ELF-1 (cell line): ENCODE measurements around the gene SEZ6L2.
"Not testable (repeated sequence)": the region's sequence is repeated elsewhere in the genome, so short reads cannot be mapped to it uniquely, and the experiment has no call there.

Experiments used
- DNase-seq: peaks from one replicate; pipeline ENCODE4 v3.0.0-alpha.2; 2016; ENCODE audit warnings: low read depth, low spot score

SEZ6L2 gene

DNA sequence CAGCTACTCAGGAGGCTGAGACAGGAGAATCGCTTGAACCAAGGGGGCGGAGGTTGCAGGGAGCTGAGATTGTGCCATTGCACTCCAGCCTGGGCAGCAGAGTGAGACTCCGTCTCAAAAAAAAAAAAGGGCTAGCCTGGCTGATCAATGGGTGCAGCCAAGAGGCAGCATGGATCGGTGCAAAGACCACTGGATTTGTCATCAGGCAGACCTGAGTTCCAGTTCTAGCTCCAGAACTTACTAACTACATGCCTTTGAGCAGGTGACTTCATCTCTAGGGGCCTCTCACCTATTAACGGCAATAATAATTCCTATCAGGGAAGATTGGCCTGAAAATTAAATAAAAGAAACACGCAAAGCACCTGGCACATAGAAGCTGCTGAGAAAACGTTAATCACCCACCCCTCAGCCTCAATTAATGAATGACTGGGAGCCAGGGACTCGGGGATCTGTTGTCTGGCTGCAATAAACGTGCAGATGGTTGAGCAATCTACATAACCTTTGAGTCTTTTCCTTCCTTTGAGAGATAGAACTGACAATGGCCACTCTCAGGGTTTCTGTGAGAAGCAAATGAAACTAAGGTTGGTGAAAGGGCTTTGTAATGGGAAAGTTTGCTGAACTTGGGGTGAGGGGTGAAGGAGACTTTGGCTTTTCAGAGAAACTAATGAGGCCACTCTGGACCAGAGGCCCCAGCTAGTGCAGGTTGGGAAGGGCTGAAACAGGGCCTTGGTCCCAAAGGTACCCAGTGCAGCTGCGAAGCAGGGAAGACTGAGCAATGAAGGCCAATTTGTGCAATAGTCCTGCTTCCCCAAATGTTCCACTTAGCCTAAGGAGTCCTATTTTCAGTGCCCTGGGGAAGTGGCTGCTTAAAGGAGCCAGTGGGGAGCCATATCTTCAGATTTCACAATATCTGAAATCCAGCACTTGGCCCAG, 7.6 kb downstream of the SEZ6L2 start:
- no peak for DNase-seq

- DNase-seq = not testable (repeated sequence)
Observed at GRCh38 chr16:29889372-29889771, 10.0 kb downstream of the SEZ6L2 start.

DNA sequence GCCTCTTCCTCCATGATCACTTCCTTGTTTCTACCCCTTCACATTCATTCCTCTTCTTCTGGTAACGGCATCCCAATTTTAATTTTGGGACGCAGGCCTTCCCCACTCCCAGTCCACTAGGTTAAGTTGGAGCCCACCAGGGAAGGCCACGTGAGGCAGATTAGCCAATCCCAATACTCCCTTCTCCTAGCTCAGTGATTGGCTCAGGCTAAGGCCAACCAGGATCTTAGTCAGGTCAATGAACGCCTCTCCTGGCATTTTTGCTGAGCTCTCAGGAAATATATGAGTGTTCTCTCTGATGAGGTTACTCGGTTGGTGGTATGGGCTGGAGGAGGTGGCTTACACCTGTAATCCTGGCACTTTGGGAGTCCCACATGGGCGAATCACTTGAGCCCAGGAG, 15.4 kb downstream of the SEZ6L2 start:
- no peak for DNase-seq

DNA sequence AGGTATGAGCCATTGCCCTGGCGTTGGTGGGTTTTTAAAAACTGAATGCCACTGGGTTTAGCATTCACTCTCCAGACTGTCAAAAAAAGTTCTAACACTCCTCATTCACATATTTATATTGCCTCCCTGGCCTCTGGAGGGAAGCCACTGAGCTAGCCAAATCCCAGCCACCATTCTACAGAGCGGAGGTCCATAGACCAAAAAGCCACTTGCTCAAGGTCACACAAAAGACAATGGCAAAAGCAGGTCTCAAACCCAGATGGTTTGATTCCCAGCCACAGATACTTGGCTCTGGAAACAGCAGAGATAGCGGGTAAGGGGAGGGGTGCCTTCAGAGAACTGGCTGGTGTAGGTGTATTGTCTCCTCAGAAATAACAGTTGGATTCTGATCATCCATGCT, 18.3 kb downstream of the SEZ6L2 start:
- no peak for DNase-seq

DNA sequence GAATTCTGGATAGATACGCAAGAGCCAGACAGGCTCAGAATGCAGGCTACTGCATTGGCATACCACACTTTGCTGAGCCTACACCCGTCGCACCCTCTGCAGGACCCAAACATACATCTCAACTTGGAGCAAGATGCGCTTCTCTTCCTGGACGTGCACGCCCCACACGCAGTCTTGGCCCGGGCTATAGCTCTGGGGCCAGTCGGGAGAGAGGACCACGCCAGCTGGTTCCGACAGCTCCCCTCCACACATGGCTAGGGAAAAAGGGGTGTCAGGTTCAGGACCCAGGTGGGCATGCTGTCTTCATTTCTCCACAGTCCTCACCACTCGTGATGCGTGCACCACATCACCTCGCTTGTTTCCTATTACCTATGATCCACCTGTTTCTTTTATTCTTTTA, 21.2 kb downstream of the SEZ6L2 start:
- no peak for DNase-seq

DNA sequence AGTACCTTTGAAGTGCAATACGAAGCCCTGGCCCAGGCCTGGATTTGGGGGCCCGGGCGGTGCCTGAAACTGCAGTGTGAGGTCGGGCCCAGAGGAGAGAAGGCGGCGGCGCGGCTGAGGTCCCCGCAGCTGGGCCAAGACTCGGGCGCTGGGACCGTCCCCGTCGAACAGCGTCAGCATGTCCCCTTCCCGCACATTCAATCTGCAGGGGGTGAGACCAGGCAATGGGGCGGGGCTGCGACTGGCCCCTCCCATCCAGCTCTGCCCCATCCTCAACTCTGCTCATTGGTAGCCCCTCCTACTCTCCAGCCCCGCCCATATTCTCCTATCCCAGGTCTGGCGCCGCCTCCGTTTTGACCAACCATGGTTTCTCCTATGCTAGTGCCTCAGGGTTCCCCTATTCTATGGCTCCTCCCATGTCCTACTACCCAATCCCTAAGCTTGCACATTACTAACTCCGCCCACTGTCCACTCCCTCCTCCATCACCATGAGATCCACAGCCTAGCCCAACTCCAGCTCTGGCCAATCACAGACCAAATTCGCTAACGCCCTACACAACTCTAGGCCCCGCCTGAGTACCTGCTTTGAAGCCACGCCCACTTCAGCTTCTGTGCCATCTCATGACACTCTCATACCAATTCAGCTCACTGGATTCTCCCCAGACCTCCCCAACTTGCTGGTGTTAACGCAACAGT, 21.9 kb downstream of the SEZ6L2 start:
- peak; percentile 100 for DNase-seq

DNA sequence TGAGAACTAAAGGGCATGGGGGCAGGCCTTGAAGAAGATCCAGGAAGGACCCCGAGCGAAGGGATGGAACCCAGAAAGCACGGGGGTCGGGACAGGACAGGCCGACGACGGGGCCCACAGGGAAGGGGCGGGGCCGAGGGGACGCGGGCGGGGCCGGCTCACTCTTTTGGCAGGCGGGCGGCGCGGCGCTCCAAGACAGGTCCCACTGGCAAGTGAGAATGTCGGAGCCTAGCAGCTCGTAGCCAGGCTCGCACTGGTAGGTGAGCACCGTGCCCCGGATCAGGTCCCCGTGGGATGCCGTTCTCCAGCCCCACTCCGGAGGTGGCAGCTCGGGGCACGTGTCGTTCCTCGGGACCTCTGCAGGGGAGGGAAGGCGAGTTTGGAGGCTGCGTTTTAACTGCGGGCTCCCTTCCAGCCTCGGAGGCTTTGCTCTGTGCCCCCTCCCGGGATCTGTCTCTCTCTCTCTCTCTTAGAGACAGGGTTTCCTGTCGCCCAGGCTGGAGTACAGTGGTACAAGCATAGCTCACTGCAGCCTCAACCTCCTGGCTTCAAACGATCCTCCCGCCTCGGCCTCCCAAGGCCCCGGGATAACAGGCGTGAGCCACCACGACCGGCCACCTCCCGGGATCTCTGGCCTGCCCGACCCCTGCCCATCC, 22.6 kb downstream of the SEZ6L2 start:
- DNase-seq = peak; percentile 41

DNA sequence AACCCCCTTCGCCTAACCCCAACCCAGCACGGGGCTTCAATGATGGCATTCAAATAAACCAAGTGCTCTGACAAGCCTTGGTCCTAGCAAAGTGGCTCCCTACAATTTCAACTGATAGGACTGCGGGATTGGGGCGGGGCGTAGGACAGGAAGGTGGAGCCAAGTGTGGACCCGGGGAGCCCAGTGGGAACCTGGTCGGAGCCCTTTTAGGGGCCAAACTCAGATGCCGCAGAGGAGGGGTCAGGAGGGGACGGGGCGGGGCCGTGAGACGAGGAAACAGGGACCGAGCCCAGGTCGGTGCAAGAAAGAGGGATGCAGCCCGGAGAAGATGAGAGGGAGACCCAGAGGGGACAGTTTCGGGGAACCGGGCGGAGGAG, 23.1 kb downstream of the SEZ6L2 start:
- peak; percentile 10 for DNase-seq

GRCh38 chr16:29875206-29875605, 24.1 kb downstream of the SEZ6L2 start:
- DNase-seq = no peak

DNA sequence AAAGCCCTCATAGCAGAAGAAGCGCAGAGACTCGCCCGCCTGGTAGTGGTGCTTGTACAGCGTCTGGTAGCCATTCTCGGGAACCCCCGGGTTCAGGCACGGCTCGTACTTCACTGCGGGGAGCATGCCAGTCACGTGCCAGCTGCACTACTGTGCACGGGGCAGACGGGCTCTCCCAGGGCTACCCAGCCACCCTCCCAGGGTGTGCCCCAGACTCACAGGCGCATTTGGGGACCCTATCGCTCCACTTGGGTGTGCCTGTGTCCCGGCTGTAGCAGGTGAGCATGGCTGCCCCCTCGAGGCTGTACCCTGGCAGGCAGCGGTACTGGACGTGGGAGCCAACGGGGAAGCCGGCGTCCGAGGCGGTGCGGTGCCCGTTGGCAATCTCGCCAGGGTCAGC, 26.0 kb downstream of the SEZ6L2 start:
- DNase-seq = no peak

DNA sequence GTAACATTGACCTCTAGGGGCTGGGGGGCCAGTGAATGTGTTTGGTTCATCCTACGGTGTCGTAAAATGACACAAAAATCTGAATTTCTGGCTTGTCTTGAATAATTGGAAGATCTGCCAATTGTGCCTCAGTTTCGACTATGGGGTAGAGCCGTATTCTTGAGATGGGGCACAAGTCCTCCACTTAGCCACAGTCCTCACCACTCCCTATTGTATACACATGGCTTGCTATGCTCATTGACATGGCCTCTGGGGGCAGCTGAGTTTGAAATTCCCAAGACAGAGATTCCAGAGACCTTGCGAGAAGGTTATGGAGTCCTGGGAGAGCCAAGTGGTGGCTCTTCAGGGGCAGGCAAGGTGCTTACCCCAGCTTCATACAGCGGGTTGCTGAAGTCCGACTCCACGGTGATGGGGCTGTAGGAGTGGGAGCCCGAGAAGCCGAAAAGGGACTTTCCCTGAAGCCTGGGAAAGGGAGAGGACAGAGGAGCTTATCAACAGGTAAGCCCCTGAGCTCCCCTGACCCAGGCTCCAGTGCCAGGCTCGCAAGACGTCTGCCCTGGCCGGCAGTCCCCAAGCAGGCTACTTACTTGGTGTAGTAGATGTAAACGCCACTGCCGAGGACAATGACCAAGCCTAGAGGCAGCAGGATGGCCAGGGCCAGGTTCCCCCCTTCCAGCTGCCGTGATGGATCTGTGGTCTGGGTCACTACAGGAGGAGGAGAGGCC, 27.4 kb downstream of the SEZ6L2 start:
- DNase-seq = no peak

- DNase-seq = not testable (repeated sequence)
Observed at GRCh38 chr16:29869067-29869466, 30.3 kb downstream of the SEZ6L2 start.

DNA sequence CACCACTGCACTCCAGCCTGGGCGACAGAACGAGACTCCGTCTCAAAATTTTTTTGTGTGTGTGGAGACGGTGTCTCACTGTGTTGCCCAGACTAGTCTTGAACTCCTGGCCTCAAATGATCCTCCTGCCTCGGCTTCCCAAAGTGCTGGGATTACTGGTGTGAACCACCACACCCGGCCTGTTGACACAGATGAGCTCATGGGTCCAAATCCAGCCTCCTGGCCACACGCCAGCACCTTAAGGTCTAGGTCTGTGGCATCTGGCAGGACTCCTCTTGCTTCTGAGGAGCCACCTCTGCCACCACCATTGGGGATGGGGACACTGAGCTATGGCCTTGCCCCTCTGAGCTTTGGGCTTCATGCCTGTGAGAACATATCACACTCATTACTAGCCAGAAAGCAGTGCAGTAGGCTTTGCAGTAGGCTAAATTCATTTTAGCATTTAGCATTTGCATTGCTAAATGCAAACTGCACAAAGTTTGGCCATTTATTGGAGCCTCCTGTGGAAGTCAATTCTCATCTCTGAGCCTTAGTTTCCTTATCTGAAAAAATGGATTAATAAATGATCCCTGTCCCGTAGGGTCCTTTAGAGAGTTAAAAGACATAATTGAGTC, 30.8 kb downstream of the SEZ6L2 start:
- DNase-seq = no peak

GRCh38 chr16:29864205-29864604, 35.1 kb downstream of the SEZ6L2 start:
- DNase-seq = no peak

DNA sequence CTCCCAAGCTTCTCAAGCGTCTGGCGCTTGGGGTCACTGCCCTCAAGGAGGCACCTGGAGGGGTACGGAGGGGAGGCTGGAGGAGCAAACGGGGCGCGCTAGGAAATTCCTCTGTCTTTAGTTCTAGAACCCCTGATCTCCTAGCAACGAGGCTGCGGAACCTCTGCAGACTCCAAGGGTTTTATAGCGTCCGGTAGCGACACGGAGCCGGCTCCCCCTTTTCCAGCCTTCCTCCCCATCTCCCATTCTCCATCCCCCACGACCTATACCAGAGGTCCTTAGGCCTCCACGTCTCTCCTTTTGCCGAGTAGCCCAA, 35.7 kb downstream of the SEZ6L2 start:
- DNase-seq = no peak

- DNase-seq = peak; percentile 98
Observed at GRCh38 chr16:29862884-29863668, 36.3 kb downstream of the SEZ6L2 start, which contains the start of gene CDIPT. Gene CDIPT, minus strand, starts transcription at chr16:29863226. Its CDS starts 369 bp downstream, at chr16:29862857.

DNA sequence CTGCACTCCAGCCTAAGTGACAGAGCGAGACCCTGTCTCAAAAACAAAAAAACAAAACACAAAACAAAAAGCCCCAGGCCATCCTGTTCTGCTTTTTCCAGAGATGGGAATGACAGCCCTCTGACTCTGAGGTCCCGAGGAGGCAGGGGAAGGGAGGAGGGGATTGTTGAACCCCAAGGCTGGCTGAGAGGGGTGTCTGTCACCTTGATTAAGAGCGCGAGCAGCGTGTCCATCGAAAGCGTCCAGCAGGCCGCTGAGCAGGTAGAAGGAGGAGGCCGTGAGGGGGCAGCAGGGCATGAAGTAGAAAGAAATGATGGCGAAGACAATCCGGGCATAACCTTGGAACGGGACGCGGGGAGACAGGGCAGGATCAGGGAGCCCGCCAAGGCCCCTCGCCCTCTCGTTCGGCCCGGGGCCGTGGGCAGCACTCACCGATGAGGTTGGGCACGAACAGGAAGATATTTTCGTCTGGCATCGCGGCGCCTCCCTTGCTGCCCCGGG, 36.9 kb downstream of the SEZ6L2 start:
- peak; percentile 47 for DNase-seq

DNA sequence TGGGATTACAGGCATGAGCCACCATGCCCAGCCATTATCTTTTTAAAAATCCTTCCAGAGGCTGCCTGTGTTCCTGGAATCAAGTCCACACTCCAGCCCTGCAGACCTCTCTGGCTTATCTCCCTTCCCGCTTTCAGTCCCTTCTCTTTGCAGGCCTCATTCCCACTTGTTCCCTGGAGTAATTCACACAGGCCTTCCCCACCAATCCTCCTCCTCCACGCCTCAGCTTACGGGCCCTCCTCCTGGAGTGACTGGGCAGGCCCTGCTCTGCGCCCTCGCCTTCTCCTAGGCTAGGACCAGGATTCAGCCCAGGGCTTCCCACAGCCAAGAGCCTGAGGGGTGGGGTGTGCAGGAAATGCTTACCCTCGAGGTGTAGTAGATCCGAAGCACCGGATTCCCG, 39.1 kb downstream of the SEZ6L2 start:
- peak; percentile 73 for DNase-seq

DNA sequence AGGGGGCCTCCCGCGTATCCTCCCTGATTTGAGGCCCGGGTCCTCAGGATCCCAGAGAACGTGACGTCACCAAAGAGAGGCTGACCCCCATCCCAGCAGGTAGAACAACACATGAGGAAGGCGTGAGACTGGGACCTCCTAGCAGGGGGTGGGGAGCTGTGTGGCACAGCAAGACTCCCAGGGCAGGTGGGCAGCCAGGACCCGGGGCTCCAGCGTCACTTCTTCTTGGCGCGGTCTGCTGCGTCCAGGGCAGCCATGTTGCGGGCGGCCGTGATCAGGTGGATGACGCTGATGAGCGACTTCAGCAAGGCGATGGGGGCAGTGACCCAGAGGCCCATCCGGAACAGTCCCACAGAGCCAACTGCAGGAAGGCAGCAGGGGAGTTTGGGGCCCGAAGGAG, 40.4 kb downstream of the SEZ6L2 start:
- no peak for DNase-seq

GRCh38 chr16:29858149-29858849, 41.1 kb downstream of the SEZ6L2 start:
- DNase-seq = no peak
